GM23248 (cell line): ENCODE data around the gene CRAT. TPM values are rescaled to one million over a fixed set of nuclear protein-coding genes. Genes with fewer than 3 reads are reported as not detected.
A peak's percentile ranks its signal among the peaks of the same experiment; 100 is the strongest.

Source experiments
- DNase-seq: peaks from one replicate; pipeline ENCODE4 v3.0.0-alpha.2; 2015
- H2AFZ ChIP-seq: fragments of 200-600 bp; sonication (generic); 2 replicates; pipeline ENCODE4 v1.6.1; 2016; ENCODE audit warnings: antibody characterized with exemption
- H3F3A ChIP-seq: fragments of 200-600 bp; sonication (generic); 2 replicates; pipeline ENCODE4 v1.6.1; 2016; ENCODE audit warnings: mild to moderate bottlenecking, antibody characterized with exemption, mixed run types; ENCODE audit not compliant: insufficient read depth
- H3K27ac ChIP-seq: fragments of 200-600 bp; sonication (generic); 2 replicates; pipeline ENCODE4 v1.5.1; 2016; ENCODE audit warnings: mild to moderate bottlenecking
- H3K27me3 ChIP-seq: fragments of 200-600 bp; sonication (generic); replicated peaks from 2 replicates; pipeline ENCODE4 v1.6.1; 2016; ENCODE audit warnings: mild to moderate bottlenecking; ENCODE audit not compliant: insufficient read depth
- H3K36me3 ChIP-seq: fragments of 200-600 bp; sonication (generic); 2 replicates; pipeline ENCODE4 v1.6.1; 2016; ENCODE audit warnings: low read depth, mild to moderate bottlenecking
- H3K4me1 ChIP-seq: fragments of 200-600 bp; sonication (generic); 2 replicates; pipeline ENCODE4 v1.6.1; 2016; ENCODE audit warnings: mild to moderate bottlenecking; ENCODE audit not compliant: insufficient read depth
- H3K4me2 ChIP-seq: fragments of 200-600 bp; sonication (generic); one replicate; pipeline ENCODE4 v1.6.1; 2016; ENCODE audit warnings: mild to moderate bottlenecking; ENCODE audit not compliant: unreplicated experiment
- H3K4me3 ChIP-seq: fragments of 200-600 bp; sonication (generic); 2 replicates; pipeline ENCODE4 v1.5.1; 2016; ENCODE audit warnings: mild to moderate bottlenecking
- H3K79me2 ChIP-seq: fragments of 200-600 bp; sonication (generic); 2 replicates; pipeline ENCODE4 v1.6.1; 2016; ENCODE audit warnings: mild to moderate bottlenecking; ENCODE audit not compliant: insufficient read depth
- H3K9ac ChIP-seq: fragments of 200-600 bp; sonication (generic); 2 replicates; pipeline ENCODE4 v1.6.1; 2016; ENCODE audit warnings: mild to moderate bottlenecking
- H3K9me2 ChIP-seq: fragments of 200-600 bp; sonication (generic); 2 replicates; pipeline ENCODE4 v1.6.1; 2016; ENCODE audit warnings: mixed run types, mild to moderate bottlenecking, moderate library complexity; ENCODE audit not compliant: insufficient read depth
- H3K9me3 ChIP-seq: fragments of 200-600 bp; sonication (generic); one replicate; pipeline ENCODE4 v1.6.1; 2017; ENCODE audit warnings: low read depth
- H4K20me1 ChIP-seq: fragments of 200-600 bp; sonication (generic); 2 replicates; pipeline ENCODE4 v1.6.0; 2016; ENCODE audit not compliant: insufficient read depth
- EZH2 ChIP-seq: fragments of 200-600 bp; sonication (generic); IDR thresholded peaks from 2 replicates; pipeline ENCODE4 v1.6.1; 2018; ENCODE audit warnings: antibody characterized with exemption, mild to moderate bottlenecking; ENCODE audit not compliant: insufficient read depth, poor library complexity, severe bottlenecking
- EZH2phosphoT487 ChIP-seq: fragments of 200-600 bp; sonication (generic); IDR thresholded peaks from 2 replicates; pipeline ENCODE4 v1.6.1; 2018; ENCODE audit warnings: antibody characterized with exemption, moderate library complexity, mild to moderate bottlenecking, low read depth; ENCODE audit not compliant: insufficient read depth
- WGBS, 2 experiments: methylation state at CpG; one replicate each; pipeline ENCODE4 v1.1.6; 2015 to 2017; ENCODE audit warnings: low lambda C conversion rate in 2 of 2, low coverage in 1 of 2; ENCODE audit errors: missing lambda C conversion rate in 2 of 2; 5-methylcytosine and 5-hydroxymethylcytosine counted together
- in situ Hi-C: fragments of 300-500 bp; cut with MboI; formaldehyde crosslinking; loops from 2 replicates; pipeline ENCODE4 v1.15.0; 2020
- polyA plus RNA-seq: library from polyadenylated mRNA; unstranded; fragments of >200 nt; fragmentation: Nextera tagmentation; extraction: Ambion mirVana; gene quantifications from 2 replicates; pipeline ENCODE4 v1.2.1, GENCODE V29; 2016
- total RNA-seq: library from RNA; depleted of rRNA; stranded (reverse); fragments of >200 nt; shearing (Covaris generic); gene quantifications from 2 replicates; pipeline ENCODE4 v1.2.3, GENCODE V29; 2014

CRAT gene
- total and polyA plus RNA-seq, 2 experiments from 2014 or later, result 55.4 to 61.4 TPM

GRCh38 chr9:129142138-129142935, 31.7 kb upstream of the CRAT start:
- H3K9me2 ChIP-seq, result no peaks in the 10 kb centered on the region
- TF ChIP-seq EZH2phosphoT487 (no peak), EZH2 (no peak)
- no peak overlapping the region for H3K4me3 ChIP-seq
- in situ Hi-C loops, result no loop called here
- H3F3A ChIP-seq, result peaks cover 24% of the 10 kb centered on the region
- peaks cover 30% of the 10 kb centered on the region for H3K79me2 ChIP-seq
- H3K9me3 ChIP-seq, result no peaks in the 10 kb centered on the region
- WGBS, 2 experiments, result 62 to 65% methylated on average over 15 of the region's 15 CpGs
- peak overlapping the region; percentile 78 for H3K4me2 ChIP-seq
- DNase-seq, result no peak
- H3K27me3 ChIP-seq, result no peaks in the 10 kb centered on the region
- no peak overlapping the region for H2AFZ ChIP-seq
- peaks cover 79% of the 10 kb centered on the region for H3K4me1 ChIP-seq
- H3K36me3 ChIP-seq, result no peaks in the 10 kb centered on the region
- H4K20me1 ChIP-seq, result no peaks in the 10 kb centered on the region
- peak overlapping the region; percentile 99 for H3K9ac ChIP-seq
- H3K27ac ChIP-seq, result peak overlapping the region; percentile 100

GRCh38 chr9:129141066-129142041, 30.8 kb upstream of the CRAT start:
- Histone ChIP-seq H3K9me3 (no peaks in the 10 kb centered on the region), H3K36me3 (no peaks in the 10 kb centered on the region), H3K4me1 (peaks cover 70% of the 10 kb centered on the region), H3K9ac (peak overlapping the region; percentile 99), H3K9me2 (no peaks in the 10 kb centered on the region), H3F3A (peaks cover 24% of the 10 kb centered on the region), H3K27ac (peak overlapping the region; percentile 100), H3K4me2 (peak overlapping the region; percentile 78), H2AFZ (no peak overlapping the region), H4K20me1 (no peaks in the 10 kb centered on the region), H3K79me2 (peaks cover 30% of the 10 kb centered on the region), H3K27me3 (no peaks in the 10 kb centered on the region), H3K4me3 (peak overlapping the region; percentile 50)
- TF ChIP-seq EZH2 (no peak), EZH2phosphoT487 (no peak)
- 13 to 14% methylated on average over 13 of the region's 13 CpGs for WGBS, 2 experiments
- in situ Hi-C loops, result no loop called here
- peak; percentile 96 for DNase-seq

- no peak for TF ChIP-seq EZH2
- no peak for TF ChIP-seq EZH2phosphoT487
These were observed 29.9 kb upstream of the CRAT start for GRCh38 chr9:129140397-129141065.

GRCh38 chr9:129139993-129140396, 29.4 kb upstream of the CRAT start:
- peak overlapping the region; percentile 100 for H3K27ac ChIP-seq
- 0 to 1% methylated on average over 11 of the region's 11 CpGs for WGBS, 2 experiments
- in situ Hi-C loops, result loop anchor here (10.0 kb wide), 1 partner anchor 645 kb away; no protein-coding TSS in a partner anchor

More at GRCh38 chr9:129140397-129141065, 29.9 kb upstream of the CRAT start:
- in situ Hi-C loops, result no loop called here
- peak overlapping the region; percentile 100 for H3K27ac ChIP-seq
- H3K4me2 ChIP-seq, result peak overlapping the region; percentile 92
- H3K36me3 ChIP-seq, result no peaks in the 10 kb centered on the region
- H3F3A ChIP-seq, result peaks cover 24% of the 10 kb centered on the region
- no peak overlapping the region for H2AFZ ChIP-seq
- H3K9ac ChIP-seq, result peak overlapping the region; percentile 99
- H3K79me2 ChIP-seq, result peaks cover 30% of the 10 kb centered on the region
- no peaks in the 10 kb centered on the region for H3K9me2 ChIP-seq
- DNase-seq, result peak; percentile 78
- WGBS, 2 experiments, result 2% methylated on average over 7 to 8 of the region's 8 CpGs
- no peaks in the 10 kb centered on the region for H3K27me3 ChIP-seq
- peaks cover 61% of the 10 kb centered on the region for H3K4me1 ChIP-seq
- peak overlapping the region; percentile 70 for H3K4me3 ChIP-seq
- H4K20me1 ChIP-seq, result no peaks in the 10 kb centered on the region
- H3K9me3 ChIP-seq, result no peaks in the 10 kb centered on the region

More at GRCh38 chr9:129139993-129140396, 29.4 kb upstream of the CRAT start:
- no peak for TF ChIP-seq EZH2
- TF ChIP-seq EZH2phosphoT487, result no peak
- Histone ChIP-seq H3K9ac (peak overlapping the region; percentile 99), H3K4me2 (peak overlapping the region; percentile 92), H2AFZ (no peak overlapping the region), H3K9me2 (no peaks in the 10 kb centered on the region), H4K20me1 (no peaks in the 10 kb centered on the region), H3K4me3 (peak overlapping the region; percentile 70), H3K27me3 (no peaks in the 10 kb centered on the region), H3K36me3 (no peaks in the 10 kb centered on the region), H3K79me2 (peaks cover 29% of the 10 kb centered on the region), H3F3A (peaks cover 24% of the 10 kb centered on the region), H3K9me3 (no peaks in the 10 kb centered on the region), H3K4me1 (peaks cover 56% of the 10 kb centered on the region)
- peak; percentile 100 for DNase-seq
